NAMALWA (cell line): Measurements from ENCODE around the gene OSM.
"Not testable (repeated sequence)": the region's sequence is repeated elsewhere in the genome, so short reads cannot be mapped to it uniquely, and the experiment has no call there.

Experiments used
- DNase-seq: peaks from one replicate; pipeline ENCODE4 v3.0.0-alpha.2; 2015; ENCODE audit warnings: low spot score

The OSM gene

DNA sequence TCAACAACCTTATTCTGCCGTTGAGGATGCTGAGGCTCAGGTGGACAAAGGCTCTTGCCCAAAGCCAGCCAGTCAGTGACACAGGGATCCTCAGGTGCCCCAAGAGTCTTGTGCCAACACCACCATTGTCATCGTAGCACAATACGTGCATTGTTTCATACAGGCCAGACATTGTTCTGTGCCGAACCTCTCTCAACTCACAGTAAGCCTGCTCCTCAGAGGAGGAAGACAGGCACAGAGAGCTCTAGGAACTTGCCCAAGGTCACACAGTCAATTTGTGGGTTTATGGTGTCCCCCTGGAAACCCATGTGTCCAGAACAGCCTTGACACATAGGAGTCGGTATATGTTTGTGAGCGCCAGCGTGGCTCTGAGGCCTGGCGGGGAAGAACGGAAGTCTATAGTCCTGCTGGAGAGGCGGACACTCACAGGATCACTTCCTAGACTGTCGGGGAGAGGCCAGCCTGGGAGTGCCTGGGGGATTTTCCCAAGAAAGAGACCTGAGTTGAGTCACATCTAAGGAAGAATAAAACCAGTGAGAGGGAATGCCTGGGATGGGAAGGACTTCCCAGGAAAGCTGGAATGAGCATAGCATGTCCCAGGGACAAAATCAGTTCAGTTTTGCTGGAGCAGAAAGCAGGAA lies 40.3 kb downstream of the OSM start:
- no peak for DNase-seq

DNA sequence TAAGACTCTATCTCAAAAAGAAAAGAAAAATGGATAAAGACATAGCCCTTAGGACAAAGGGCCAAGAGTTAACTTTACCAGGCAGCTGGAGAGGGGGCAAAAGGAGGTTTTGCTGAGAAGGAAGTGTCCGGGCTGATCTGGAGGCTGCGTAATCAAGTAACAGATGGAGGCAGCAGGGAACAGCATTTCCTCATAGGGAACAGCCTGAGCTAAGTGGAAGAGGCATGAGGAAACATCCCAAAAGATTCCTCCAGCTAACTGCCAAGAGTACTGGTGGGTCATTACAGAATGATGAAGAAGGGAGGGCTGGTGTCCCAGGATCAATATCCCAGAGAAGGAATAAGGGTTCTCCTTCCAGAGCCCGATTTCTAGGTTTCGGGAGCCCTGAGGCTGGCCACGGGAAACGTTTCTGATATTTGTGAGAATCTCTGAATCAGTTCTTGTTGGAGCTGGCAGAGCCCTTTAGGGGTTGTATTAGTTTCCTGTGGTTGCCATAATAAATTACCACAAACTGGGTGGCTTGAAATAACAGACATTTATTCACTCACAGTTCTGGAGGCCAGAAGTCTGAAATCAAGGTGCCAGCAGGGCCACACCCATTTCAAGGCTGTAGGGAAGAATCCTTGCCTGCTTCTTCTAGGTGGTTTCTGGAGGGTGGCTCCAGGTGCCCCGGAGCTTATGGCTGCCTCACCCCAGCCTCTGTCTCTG lies 41.3 kb downstream of the OSM start:
- DNase-seq = no peak

DNA sequence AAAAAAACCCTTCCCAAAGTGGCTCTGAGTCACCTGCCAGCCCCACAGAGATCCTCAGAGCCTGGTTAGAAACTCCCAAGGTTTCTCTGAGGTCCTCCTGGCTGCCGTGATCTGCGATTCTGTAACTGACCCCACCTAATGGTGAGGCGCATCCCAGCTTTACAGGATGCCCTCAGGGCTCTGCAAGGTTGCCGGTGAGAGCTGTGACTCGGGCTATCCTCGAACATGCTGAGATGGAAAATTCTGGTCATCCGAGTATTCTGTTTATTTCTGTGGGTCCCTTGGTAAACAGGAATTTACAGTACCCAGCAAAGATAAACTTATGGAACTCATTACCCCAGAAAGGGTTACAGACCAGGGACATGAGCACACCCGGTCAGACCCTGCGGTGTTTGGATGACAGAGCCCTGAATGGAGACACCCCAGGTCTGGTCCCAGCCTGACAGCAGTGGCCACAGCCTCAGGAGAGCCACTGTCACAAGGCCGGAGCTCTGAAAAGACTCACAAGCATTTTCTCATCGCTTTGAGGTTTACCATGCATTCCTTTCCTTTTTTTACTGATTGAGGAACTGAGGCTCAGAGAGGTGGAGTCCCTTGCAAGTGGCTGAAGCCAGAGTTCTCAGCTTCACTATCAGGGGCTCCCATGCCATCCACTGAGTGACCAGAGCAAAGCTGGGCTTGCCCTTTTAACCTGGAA lies 42.3 kb downstream of the OSM start:
- no peak for DNase-seq

DNA sequence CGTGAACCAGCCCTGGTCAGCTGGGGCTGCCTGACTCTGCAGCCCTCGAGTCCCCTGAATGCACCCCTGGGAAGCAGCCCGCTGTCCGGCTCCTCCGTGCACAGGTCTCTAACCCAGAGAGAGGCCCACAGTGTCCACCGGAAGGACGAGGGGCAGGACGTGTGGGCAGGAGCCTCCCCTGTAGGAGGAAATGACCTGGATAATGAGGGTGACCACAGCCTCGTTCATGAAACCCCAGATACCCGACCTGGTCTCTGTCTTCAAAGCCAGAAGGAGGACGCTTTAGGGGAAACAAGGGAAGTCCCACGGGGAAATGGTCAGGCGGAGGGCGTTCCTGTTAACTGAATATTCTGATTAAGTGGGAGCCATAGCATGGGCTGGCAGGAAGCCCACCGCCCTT lies 43.3 kb downstream of the OSM start:
- no peak for DNase-seq

DNA sequence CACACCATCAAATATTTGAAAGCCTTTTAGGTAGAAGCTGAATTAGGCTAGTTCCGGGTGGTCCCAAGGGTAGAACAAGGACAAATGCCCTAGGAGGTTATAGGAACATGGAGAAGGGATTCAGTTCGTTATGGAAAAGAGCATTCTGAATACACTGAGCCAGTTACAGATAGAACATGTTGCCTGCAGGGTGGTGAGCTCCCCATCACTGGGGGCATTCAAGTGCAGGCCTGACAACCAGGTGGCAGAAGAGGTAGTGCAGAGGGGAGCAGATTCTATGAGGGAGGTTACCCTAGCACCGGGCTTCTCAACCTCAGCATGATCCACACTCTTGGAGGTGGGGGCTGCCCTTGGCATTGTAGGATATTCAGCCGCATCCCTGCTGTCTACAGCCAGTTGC lies 44.3 kb downstream of the OSM start:
- DNase-seq = no peak

DNA sequence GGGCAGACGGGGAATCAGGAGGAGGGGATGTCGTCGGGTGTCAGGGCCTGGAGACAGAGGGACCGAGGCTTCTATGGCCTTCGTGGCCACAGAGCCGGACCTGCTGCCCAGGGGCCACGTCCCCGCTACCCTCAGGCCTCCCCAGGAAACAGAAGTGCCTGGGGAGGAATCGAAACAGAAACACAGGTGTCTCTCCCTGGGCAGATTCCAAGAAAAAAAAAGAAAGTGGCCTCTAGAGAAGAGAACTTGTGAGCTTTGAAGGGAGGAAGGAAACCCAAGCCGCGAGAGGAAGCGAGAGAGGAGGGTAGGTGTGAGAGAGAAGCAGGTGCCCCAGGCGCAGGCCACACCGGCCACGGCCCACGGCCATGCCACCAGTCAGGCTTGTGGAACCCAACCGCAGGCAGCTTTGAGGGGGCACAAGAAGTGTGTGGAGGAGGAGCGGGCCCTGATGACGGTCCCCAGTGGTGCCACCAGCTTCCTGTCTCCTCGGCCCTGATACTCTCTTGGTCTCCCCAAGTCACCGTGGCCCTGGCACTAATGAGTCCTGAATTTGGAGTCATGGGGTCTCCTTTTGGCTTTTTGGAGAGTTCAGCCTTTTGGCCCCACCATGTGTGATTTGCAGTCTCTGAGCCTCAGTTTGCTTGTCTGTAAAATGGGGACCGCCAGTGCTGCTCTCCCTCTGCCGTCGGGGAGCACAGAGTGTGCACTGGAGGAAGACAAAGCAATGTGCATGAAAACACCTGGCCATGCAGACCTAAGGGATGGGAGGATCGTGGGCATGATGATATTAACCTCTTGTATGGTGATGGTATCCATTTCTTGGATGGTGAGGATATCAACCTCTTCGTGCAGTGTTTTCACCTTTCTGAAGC lies 45.3 kb downstream of the OSM start:
- no peak for DNase-seq

DNA sequence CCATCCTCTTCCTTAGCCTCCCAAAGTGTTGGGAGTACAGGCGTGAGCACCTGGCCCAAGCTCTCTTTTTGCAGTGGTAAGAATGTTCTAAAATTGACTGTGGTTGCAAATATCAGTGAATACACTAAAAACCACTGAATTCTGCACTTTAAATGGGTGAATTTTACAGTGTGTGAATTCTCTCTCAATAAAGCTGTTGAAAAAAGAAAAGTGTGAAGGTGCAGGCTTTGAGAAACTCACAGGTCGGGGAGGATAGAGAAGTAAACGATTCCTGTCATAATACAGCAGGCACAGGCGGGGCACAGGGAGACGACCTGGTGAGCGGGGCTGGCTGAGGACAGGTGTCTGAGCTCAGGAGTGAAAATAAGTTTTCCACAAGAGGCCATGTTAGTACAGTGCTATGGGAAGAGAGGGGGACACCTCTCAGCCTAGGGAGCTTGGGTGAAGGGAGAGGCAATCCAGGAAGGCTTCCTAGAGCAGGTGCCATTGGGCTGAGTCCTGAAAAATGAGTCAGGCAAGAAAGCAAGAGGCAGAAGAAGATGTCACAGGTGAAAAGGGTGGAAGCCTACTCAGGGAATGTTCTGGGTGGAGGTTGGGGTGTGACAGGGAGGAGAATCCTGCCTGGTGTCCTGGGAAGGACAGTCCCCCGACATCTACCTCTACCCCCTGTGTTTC lies 46.2 kb downstream of the OSM start:
- DNase-seq = no peak

DNA sequence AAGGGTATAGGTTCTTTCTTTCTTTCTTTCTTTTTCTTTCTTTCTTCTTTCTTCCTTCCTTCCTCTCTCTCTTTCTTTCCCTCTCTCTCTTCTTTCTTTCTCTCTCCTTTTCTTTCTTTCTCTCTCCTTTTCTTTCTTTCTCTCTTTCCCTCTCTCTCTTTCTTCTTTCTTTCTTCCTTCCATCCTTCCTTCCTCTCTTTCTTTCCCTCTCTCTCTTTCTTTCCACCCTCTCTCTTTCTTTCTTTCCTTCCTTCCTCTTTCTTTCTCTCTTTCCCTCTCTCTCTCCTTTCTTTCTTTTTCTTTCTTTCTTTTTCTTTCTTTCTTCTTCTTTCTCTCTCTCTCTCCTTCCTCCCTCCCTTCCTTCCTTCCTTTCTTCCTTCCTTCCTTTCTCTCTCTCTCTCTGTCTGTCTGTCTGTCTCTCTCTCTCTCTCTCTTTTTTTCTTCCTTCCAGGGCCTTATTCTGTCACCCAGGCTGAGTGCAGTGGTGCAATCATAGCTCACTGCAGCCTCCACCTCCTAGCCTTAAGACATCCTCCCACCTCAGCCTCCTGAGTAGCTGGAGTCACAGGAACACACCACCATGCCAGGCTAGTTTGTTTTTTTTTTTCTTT lies 46.9 kb downstream of the OSM start:
- DNase-seq = no peak

DNA sequence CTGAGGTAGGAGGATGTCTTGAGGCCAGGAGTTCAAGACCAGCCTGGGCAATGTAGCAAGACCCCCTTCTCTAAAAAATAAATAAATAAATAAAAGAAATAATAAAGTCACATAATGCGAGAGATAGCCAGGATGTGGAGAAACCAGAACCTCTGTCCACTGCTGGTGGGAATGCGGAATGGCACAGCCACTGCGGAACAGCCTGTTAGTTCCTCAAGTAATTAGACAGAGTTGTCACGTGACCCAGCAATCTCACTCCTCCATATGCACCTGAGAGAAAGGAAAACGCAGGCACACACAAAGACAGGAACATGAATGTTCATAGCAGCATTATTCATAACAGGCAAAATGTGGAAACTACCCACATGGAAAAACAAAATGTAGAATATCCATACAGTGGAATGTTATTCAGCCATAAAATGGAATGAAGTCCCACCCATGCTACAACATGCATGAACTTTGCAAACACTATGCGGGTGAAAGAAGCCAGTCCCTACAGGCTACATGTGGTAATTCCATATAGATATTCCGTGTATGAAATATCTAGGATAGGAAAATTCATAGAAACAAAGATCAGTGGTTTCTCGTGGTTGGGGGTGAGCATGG lies 47.5 kb downstream of the OSM start:
- DNase-seq = no peak

DNA sequence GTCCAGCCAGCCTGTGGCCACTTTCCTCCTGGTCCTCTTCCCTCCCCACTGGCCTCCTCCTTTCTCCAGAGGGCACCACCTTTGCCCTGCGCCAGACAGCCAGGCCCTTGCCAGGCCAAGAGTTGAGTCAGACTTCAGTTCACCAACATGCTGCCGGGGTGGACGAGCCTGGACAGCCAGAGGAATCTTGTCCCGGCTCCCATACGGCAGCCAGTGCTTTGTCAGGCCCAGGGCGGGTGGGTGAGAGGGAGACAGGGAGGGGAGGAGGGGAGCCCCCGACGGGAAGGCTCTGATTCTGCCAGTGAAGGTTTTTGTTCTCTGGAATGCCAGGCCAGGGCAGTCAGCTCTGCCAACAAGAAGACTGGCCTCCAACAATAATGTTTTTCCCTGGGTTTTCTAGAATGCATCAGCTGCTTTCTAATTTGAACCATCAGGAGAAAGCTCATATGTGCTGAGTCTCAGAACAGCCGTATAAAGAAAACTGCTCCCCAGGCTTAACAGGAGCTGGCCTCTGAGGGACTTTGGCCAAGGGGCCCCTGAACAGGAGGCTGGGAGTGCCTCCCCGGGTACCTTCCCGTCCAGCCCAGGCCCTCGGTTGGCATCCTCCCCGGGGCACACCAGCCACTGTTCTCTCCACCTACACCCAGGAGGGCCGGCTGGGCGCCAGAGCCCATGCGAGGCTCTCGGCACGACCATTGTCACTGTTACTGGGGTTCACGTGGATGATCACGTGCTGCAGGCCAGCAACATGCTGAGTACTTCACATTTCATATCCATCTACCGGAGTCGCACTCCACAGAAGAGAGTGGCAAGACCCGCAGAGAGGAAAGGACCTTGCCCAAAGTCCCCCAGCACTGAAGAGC lies 48.7 kb downstream of the OSM start:
- no peak for DNase-seq

DNA sequence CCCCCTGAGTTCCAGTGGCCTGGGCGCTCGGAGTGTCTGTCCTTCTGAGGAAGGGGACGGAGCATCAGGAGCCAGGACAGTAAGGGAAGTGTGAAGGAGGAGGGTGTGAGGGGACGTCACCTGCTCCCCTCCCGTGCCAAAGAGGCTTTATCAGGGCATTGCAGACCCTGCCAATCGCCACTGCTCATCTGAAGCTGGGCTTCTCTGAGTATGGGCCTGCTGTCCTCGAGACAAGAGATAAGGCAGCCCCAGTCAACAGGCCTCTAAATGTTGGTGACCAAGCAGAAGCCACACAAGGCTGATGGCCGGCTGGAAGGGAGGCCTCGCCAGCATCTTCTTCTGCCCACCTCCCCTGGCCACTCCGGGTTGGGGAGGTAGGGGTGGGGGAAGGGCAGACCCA lies 49.9 kb downstream of the OSM start:
- DNase-seq = no peak

DNA sequence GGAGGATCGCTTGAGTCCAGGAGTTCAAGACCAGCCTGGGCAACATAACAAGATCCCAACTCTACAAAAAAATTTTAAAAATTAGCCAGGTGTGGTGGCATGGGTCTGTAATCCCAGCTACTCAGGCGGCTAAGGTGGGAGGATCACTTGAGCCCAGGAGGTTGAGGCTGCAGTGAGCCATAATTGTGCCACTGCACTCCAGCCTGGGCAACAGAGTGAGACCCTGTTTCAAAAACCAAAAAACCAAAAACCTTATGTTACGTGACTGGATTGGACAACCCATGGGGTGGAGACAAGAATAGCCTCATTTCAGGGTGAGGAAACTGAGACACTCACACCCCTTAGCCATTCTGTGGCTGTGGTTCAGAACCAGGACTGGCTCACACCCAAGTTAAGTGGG lies 50.4 kb downstream of the OSM start:
- not testable (repeated sequence) for DNase-seq

DNA sequence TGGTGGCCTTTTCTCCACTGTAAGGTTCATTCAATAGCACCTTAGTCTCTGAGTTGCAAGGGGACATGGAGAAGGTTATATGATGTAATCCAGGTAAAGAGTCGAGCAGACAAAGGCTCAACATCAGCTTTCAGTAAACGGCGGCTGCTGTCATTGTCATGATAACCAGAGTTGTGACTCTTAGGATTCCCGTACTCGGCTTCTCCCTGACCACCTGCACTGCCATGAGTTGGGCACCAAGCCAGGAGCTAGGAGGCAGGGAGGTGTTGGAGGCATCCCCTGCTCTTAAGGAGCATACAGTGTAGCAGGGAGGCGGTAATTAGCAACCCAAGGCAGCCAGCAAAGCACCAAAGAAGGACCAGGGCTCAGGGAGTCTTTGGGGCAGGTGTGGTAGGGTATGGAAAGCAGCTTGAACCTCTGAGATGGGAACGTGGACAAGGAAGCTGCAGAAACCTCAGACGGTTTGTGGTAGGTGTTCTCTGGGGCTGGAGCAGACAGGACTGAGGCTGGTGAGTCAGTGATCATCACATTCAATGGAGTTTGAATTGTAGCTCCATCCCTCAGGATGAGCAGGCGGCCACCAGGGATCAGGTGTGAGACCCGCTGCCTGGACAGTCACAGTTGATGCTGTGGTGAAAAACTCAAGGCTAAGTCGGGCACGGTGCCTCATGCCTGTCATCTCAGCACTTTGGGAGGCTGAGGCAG lies 51.8 kb downstream of the OSM start:
- no peak for DNase-seq

DNA sequence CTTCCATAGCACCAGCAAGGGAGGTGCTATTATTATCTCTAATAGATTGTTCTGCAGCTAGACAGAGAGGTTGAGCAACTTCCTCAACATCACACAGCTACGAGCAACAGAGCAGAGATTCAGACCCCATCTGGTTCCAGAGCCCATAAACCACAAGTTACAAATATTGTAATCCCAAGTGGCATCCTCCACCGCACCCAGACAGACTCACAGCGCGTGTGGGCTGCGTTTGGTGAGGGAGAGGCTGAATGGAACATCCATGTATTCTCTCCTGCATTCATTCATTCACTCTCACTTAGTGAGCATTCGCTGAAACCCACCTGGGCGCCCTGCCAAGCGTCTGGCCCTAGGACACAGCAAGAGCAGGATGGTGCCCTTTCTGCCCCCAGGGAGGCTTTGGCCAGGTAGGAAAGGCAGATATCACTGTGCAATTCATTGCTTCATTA lies 53.6 kb downstream of the OSM start:
- no peak for DNase-seq
